Type B pancreatic cell (in vitro differentiated cells): ENCODE measurements around the gene SEL1L3. TPM values are rescaled to one million over a fixed set of nuclear protein-coding genes. Genes with fewer than 3 reads are reported as not detected.

ENCODE experiments used
- DNase-seq: peaks from one replicate; pipeline ENCODE4 v3.0.0; 2021; ENCODE audit warnings: mixed read lengths; ENCODE audit not compliant: unreplicated experiment; ENCODE audit errors: extremely low spot score
- H3K27ac Mint-ChIP-seq: 2 replicates; pipeline ENCODE4 v1.8.0; 2021; ENCODE audit warnings: mild to moderate bottlenecking, mixed read lengths
- H3K27me3 Mint-ChIP-seq: 2 replicates; pipeline ENCODE4 v1.8.0; 2021; ENCODE audit warnings: mixed read lengths
- H3K36me3 Mint-ChIP-seq: 2 replicates; pipeline ENCODE4 v1.8.0; 2021; ENCODE audit warnings: mixed read lengths
- H3K4me1 Mint-ChIP-seq: one replicate; pipeline ENCODE4 v1.8.0; 2021; ENCODE audit warnings: mixed read lengths; ENCODE audit not compliant: unreplicated experiment
- H3K4me3 Mint-ChIP-seq: 2 replicates; pipeline ENCODE4 v1.8.0; 2021; ENCODE audit warnings: mild to moderate bottlenecking, mixed read lengths
- H3K9me3 Mint-ChIP-seq: 2 replicates; pipeline ENCODE4 v1.8.0; 2021; ENCODE audit warnings: mixed read lengths
- total RNA-seq: library from RNA; stranded (reverse); gene quantifications from 2 replicates; pipeline ENCODE4 v1.2.1, GENCODE V29; 2021; ENCODE audit warnings: low replicate concordance
- TF ChIP-seq, protein P1 (sequence below): fragments of 200-600 bp; sonication (generic); conservative IDR thresholded peaks from 2 replicates; pipeline ENCODE4 v1.5.0; 2021; ENCODE audit warnings: antibody characterized with exemption, mild to moderate bottlenecking

Gene SEL1L3
- total RNA-seq, 1 donor from 2014 or later: 28.2 TPM

DNA sequence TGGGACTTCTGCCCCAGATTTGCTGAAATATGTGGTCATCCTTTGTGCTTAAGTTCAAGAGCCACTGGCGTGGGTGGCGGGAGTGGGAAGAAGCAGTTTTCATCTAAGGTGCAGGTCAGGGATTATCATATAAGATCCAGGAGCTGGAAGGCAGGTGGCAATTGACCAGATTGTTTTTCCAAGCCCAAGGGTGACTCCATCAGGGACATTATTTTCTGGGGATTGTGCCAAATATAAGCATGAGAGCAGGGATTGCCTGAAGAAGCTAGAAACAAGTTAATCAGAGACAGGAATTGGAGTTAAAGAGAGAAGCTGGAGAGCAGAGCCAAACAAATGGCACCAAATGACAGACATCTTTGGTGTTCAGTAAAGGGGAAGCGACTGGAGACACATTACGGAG is 19.4 kb upstream of the SEL1L3 start:
- Mint-ChIP-seq H3K4me1 (peaks cover 13% of the 10 kb centered on the region), H3K36me3 (no peaks in the 10 kb centered on the region), H3K27me3 (no peaks in the 10 kb centered on the region), H3K9me3 (no peaks in the 10 kb centered on the region), H3K4me3 (no peak overlapping the region), H3K27ac (no peak overlapping the region)
- DNase-seq: no peak
- TF ChIP-seq, protein P1, sequence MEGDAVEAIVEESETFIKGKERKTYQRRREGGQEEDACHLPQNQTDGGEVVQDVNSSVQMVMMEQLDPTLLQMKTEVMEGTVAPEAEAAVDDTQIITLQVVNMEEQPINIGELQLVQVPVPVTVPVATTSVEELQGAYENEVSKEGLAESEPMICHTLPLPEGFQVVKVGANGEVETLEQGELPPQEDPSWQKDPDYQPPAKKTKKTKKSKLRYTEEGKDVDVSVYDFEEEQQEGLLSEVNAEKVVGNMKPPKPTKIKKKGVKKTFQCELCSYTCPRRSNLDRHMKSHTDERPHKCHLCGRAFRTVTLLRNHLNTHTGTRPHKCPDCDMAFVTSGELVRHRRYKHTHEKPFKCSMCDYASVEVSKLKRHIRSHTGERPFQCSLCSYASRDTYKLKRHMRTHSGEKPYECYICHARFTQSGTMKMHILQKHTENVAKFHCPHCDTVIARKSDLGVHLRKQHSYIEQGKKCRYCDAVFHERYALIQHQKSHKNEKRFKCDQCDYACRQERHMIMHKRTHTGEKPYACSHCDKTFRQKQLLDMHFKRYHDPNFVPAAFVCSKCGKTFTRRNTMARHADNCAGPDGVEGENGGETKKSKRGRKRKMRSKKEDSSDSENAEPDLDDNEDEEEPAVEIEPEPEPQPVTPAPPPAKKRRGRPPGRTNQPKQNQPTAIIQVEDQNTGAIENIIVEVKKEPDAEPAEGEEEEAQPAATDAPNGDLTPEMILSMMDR: no peak

DNA sequence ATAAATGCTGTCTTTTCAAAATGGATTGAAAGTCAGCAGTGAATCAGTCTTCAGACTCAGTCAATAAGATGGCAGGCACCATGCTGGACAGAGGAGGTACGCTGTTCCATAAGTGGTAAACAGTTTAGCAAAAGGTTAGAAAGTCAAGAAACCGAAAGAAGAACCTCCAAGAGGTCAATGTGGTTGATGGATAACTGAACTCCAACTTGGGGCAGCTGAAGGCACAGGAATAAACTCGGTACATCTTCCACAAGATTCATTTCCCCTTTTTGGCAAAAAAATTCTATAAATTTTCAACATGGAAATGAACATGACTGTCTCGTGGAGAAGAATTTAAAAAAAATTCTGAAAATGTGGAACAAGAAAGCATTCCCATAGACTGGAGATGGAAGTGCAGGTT is 18.4 kb upstream of the SEL1L3 start:
- H3K27ac Mint-ChIP-seq: no peak overlapping the region
- H3K36me3 Mint-ChIP-seq: no peaks in the 10 kb centered on the region
- H3K4me3 Mint-ChIP-seq: no peak overlapping the region
- peaks cover 13% of the 10 kb centered on the region for H3K4me1 Mint-ChIP-seq
- no peaks in the 10 kb centered on the region for H3K9me3 Mint-ChIP-seq
- H3K27me3 Mint-ChIP-seq: no peaks in the 10 kb centered on the region
- no peak for DNase-seq
- TF ChIP-seq, protein P1: no peak

DNA sequence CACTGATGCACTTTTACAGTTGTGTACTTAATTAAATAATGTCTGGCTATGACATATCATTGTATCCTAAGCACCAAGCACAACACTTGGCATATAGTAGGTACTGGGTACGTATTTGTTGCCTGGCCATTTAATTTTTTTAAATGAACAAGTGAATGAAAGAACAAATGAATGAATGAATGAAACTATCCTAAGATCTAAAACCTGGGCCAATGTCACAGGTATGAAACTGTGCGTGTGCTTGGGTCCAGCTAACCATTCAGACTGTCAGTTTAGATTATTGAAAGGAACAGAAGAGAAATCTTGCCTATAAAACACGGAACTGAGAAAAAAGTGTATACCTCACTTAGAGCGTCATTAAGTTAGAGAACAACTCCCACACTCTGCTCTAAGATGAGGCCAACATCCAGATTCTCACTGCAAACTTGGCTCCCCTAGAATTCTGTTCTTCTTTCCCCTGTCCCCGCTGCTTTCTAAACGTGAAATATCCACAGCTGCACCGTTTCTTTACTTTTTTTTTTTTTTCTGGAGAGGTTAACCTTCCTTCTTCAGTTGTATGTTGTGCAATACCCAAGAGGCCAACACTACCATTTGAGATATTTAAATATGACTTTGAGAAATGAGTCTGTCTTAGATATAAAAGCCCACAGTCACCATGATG is 17.3 kb upstream of the SEL1L3 start:
- H3K4me3 Mint-ChIP-seq: no peak overlapping the region
- no peak overlapping the region for H3K27ac Mint-ChIP-seq
- TF ChIP-seq, protein P1: no peak
- no peaks in the 10 kb centered on the region for H3K36me3 Mint-ChIP-seq
- DNase-seq: no peak
- peaks cover 13% of the 10 kb centered on the region for H3K4me1 Mint-ChIP-seq
- no peaks in the 10 kb centered on the region for H3K27me3 Mint-ChIP-seq
- H3K9me3 Mint-ChIP-seq: no peaks in the 10 kb centered on the region

DNA sequence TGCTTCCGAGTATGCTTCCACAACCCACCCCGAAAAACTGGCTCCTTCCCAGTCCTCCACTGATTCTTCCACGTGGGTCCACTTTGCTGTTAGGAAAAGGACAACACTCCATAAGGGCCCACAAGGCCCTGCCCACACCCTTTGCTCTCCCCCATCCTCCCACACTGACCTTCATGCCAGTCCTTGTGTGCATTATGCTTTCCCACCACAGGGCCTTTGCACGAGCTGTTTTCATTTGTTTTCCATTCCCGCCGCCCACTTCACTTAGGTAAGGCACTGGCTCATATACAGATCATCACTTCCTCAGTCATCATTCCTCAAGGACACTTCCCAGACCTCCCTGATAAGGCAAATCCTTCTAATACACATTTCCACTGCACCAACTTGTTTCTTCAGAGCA is 16.8 kb upstream of the SEL1L3 start:
- DNase-seq: no peak
- Mint-ChIP-seq H3K4me3 (no peak overlapping the region), H3K27me3 (no peaks in the 10 kb centered on the region), H3K27ac (no peak overlapping the region), H3K9me3 (no peaks in the 10 kb centered on the region), H3K4me1 (peaks cover 9% of the 10 kb centered on the region), H3K36me3 (no peaks in the 10 kb centered on the region)
- TF ChIP-seq, protein P1: no peak

DNA sequence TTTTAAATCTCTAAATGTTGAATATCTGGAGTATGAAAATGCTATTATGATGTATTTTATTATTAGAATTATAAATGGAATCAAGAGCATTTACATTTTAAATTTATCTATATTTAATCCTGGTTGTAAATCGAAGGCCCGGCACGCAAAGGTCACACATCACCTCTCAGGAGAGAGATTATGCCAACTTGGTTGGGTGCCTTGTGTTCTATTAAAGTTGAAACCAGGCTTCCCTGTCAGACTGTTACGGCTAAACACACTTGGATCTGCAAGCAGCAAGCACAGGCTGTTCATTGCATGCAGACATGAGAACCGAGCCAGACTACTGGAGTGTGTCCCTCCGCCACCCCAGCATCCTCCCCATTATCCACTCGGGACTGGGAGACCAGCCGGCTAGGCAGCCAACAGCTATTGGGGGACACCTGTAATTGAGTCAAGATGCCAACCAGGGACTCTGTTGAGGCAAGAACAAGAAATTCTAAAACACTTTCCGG is 16.4 kb upstream of the SEL1L3 start:
- TF ChIP-seq, protein P1: no peak
- DNase-seq: no peak

More for the DNA sequence above, 16.4 kb upstream of the SEL1L3 start:
- Mint-ChIP-seq H3K4me1 (peaks cover 7% of the 10 kb centered on the region), H3K27me3 (no peaks in the 10 kb centered on the region), H3K9me3 (no peaks in the 10 kb centered on the region), H3K36me3 (no peaks in the 10 kb centered on the region), H3K4me3 (no peak overlapping the region), H3K27ac (no peak overlapping the region)
